OCI-LY7 (cell line): ENCODE data around the gene CRTC2. TPM values are rescaled to one million over a fixed set of nuclear protein-coding genes. Genes with fewer than 3 reads are reported as not detected.
A peak's percentile ranks its signal among the peaks of the same experiment; 100 is the strongest.

ENCODE experiments used
- BruUV-seq: library from RNA; stranded (reverse); fragments of 400-500 nt; replicated peaks from 2 replicates; lab custom pipeline; 2021; lab: Mats Ljungman, UMichigan
- CTCF ChIA-PET: fragments of 300-600 bp; sonication (Branson Sonifier 250); formaldehyde crosslinking; loops from one replicate; lab custom pipeline; 2022; ENCODE audit warnings: antibody characterized with exemption; ENCODE audit not compliant: unreplicated experiment; lab: Charles Lee
- POLR2A ChIA-PET: fragments of 300-600 bp; sonication (Branson Sonifier 250); formaldehyde crosslinking; loops from one replicate; lab custom pipeline; 2022; ENCODE audit warnings: antibody characterized with exemption; lab: Charles Lee
- DNase-seq: peaks from one replicate; pipeline ENCODE4 v3.0.0-alpha.2; 2015; ENCODE audit warnings: low spot score
- H2AFZ ChIP-seq: fragments of 200-600 bp; sonication (generic), shearing (Covaris generic); 2 replicates; pipeline ENCODE4 v1.6.1; 2014; ENCODE audit warnings: mild to moderate bottlenecking, antibody characterized with exemption, low read length, moderate library complexity
- H3K27ac ChIP-seq: fragments of 200-600 bp; sonication (generic); 2 replicates; pipeline ENCODE4 v1.5.1; 2014; ENCODE audit warnings: mixed run types, low read depth, mild to moderate bottlenecking, moderate library complexity, low read length, inconsistent platforms; ENCODE audit not compliant: poor library complexity, severe bottlenecking
- H3K36me3 ChIP-seq: fragments of 200-600 bp; sonication (generic); 2 replicates; pipeline ENCODE4 v1.6.1; 2014; ENCODE audit warnings: mild to moderate bottlenecking, antibody characterized with exemption, low read length, moderate library complexity, mixed read lengths; ENCODE audit not compliant: insufficient read depth
- H3K4me1 ChIP-seq: fragments of 200-600 bp; sonication (generic); 2 replicates; pipeline ENCODE4 v1.5.1; 2014; ENCODE audit warnings: mild to moderate bottlenecking, low read length; ENCODE audit not compliant: insufficient read depth, poor library complexity, severe bottlenecking
- H3K4me2 ChIP-seq: fragments of 200-600 bp; sonication (generic); 2 replicates; pipeline ENCODE4 v1.6.1; 2014; ENCODE audit warnings: mild to moderate bottlenecking, low read length
- H3K4me3 ChIP-seq: fragments of 200-600 bp; sonication (generic); 2 replicates; pipeline ENCODE4 v1.5.1; 2014; ENCODE audit warnings: mild to moderate bottlenecking, low read depth, low read length; ENCODE audit not compliant: poor library complexity, severe bottlenecking
- H3K79me2 ChIP-seq: fragments of 200-600 bp; sonication (generic); 2 replicates; pipeline ENCODE4 v1.6.1; 2016; ENCODE audit warnings: low read depth, mild to moderate bottlenecking, low read length, moderate library complexity, mixed read lengths; ENCODE audit not compliant: insufficient read depth
- H3K9me2 ChIP-seq: fragments of 200-600 bp; sonication (generic); 2 replicates; pipeline ENCODE4 v1.6.1; 2016; ENCODE audit warnings: mild to moderate bottlenecking, low read length, mixed read lengths; ENCODE audit not compliant: insufficient read depth
- H3K9me3 ChIP-seq: fragments of 200-600 bp; sonication (generic); 2 replicates; pipeline ENCODE4 v1.6.1; 2014; ENCODE audit warnings: mild to moderate bottlenecking, mixed run types, low read length, mixed read lengths
- H4K20me1 ChIP-seq: fragments of 200-600 bp; sonication (generic); 2 replicates; pipeline ENCODE4 v1.6.1; 2014; ENCODE audit warnings: mild to moderate bottlenecking, antibody characterized with exemption, low read length, moderate library complexity, mixed read lengths; ENCODE audit not compliant: insufficient read depth
- CTCF ChIP-seq: fragments of 200-600 bp; sonication (generic); conservative IDR thresholded peaks from 2 replicates; pipeline ENCODE4 v1.5.1; 2014; ENCODE audit warnings: mild to moderate bottlenecking, antibody characterized with exemption, low read length, moderate library complexity, mixed read lengths
- EZH2phosphoT487 ChIP-seq: fragments of 200-600 bp; sonication (generic); IDR thresholded peaks from 2 replicates; pipeline ENCODE4 v1.6.1; 2018; ENCODE audit warnings: low read depth, borderline replicate concordance, mild to moderate bottlenecking, mixed run types, antibody characterized with exemption, low read length, moderate library complexity, mixed read lengths
- intact Hi-C: fragments of 100-400 bp; cut with micrococcal nuclease; formaldehyde crosslinking; loops from one replicate; pipeline ENCODE4 v1.10.0; 2022; ENCODE audit not compliant: unreplicated experiment
- total RNA-seq, 2 experiments: library from RNA; depleted of rRNA in 1 of 2; stranded (reverse); fragments of >200 nt in 1 of 2; shearing (Covaris generic) in 1 of 2; gene quantifications; 2 replicates each; pipeline ENCODE4 v1.2.3, GENCODE V29; 2014 to 2022

Gene CRTC2
- total RNA-seq, 2 experiments from 2014 or later, result 15.6 to 65.6 TPM

GRCh38 chr1:153968000-153968363 lies 9.6 kb upstream of the CRTC2 start:
- BruUV-seq, result TSS peak; percentile 63
- peaks cover 15% of the 10 kb centered on the region for H3K36me3 ChIP-seq
- H3K9me3 ChIP-seq, result no peaks in the 10 kb centered on the region
- H2AFZ ChIP-seq, result peak overlapping the region; percentile 77; the same call in 1 of the 2 replicates
- CTCF ChIA-PET, result interaction anchor here (2.0 kb wide), 1 partner anchor 22 kb away, joined by 6 read pairs; the partner anchor contains the start of gene DENND4B
- no peaks in the 10 kb centered on the region for H4K20me1 ChIP-seq
- peaks cover 37% of the 10 kb centered on the region for H3K79me2 ChIP-seq
- POLR2A ChIA-PET, result interaction anchor here (0.7 to 4.7 kb wide), 6 partner anchors 9 to 46 kb away, joined by 3 to 54 read pairs (median 12); partner anchors contain the start of genes DENND4B, GATAD2B, JTB and RPS27
- H3K4me1 ChIP-seq, result peaks cover 40% of the 10 kb centered on the region
- intact Hi-C loops, result loop anchor here (1.0 kb wide), 2 partner anchors 9 to 45 kb away; partner anchors contain the start of gene JTB
- H3K27ac ChIP-seq, result peak overlapping the region; percentile 89
- H3K9me2 ChIP-seq, result no peaks in the 10 kb centered on the region
- no peak for TF ChIP-seq EZH2phosphoT487
- peak; percentile 7; the same call in 1 of the 2 replicates for TF ChIP-seq CTCF
- DNase-seq, result no peak
- peak overlapping the region; percentile 100 for H3K4me2 ChIP-seq
- H3K4me3 ChIP-seq, result peak overlapping the region; percentile 78

- no peaks in the 10 kb centered on the region for H3K9me3 ChIP-seq
- POLR2A ChIA-PET, result interaction anchor here (0.6 to 4.7 kb wide), 10 partner anchors 9 to 972 kb away, joined by 3 to 54 read pairs (median 8); partner anchors contain the start of genes DENND4B, GATAD2B, JTB and RPS27
- TSS peak; percentile 87 for BruUV-seq
Measured at GRCh38 chr1:153967107-153967999, 8.9 kb upstream of the CRTC2 start, which contains the start of gene CREB3L4. Gene CREB3L4 (plus strand): TSS chr1:153967902. CDS start chr1:153968526, 624 bp downstream.

More at GRCh38 chr1:153967107-153967999, 8.9 kb upstream of the CRTC2 start, which contains the start of gene CREB3L4:
- Histone ChIP-seq H3K27ac (peak within 1 kb of the TSS; percentile 89), H2AFZ (peak within 1 kb of the TSS; percentile 77; the same call in 1 of the 2 replicates), H3K9me2 (no peaks in the 10 kb centered on the region), H3K79me2 (peaks cover 43% of the 10 kb centered on the region), H3K36me3 (peaks cover 11% of the 10 kb centered on the region; the same call in 1 of the 2 replicates), H4K20me1 (no peaks in the 10 kb centered on the region), H3K4me2 (peak within 1 kb of the TSS; percentile 100), H3K4me3 (peak within 1 kb of the TSS; percentile 78), H3K4me1 (peaks cover 40% of the 10 kb centered on the region)
- CTCF ChIA-PET, result interaction anchor here (2.0 kb wide), 1 partner anchor 21 kb away, joined by 6 read pairs; the partner anchor contains the start of gene DENND4B
- TF ChIP-seq EZH2phosphoT487, result no peak
- TF ChIP-seq CTCF, result peak; percentile 67
- peak; percentile 98 for DNase-seq
- intact Hi-C loops, result loop anchor here (1.0 kb wide), 2 partner anchors 10 to 44 kb away; partner anchors contain the start of gene JTB
